ENCODE measurements around the gene UNC5B.

The UNC5B gene

DNA sequence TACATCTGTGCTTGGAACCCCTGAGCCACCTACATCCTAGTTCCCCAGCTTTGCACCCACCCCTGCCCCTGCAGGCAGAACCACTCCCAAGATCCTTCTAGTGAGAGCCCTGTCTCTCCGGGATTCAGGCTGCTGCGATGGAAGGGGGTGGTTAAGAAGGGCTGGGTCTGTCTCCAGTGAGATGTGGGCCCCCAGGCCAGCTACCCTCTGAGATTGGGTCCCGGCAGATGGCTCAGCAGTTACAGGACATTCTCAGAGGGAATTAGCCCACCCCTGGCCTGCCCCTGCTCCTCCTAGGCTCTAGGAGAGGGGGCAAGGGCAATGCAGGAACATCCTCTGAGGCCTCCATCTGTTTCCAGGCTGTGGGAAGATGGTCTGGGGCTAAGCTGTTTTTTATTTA, 134.4 kb downstream of the UNC5B start:
- TF ChIP-seq, protein P1, sequence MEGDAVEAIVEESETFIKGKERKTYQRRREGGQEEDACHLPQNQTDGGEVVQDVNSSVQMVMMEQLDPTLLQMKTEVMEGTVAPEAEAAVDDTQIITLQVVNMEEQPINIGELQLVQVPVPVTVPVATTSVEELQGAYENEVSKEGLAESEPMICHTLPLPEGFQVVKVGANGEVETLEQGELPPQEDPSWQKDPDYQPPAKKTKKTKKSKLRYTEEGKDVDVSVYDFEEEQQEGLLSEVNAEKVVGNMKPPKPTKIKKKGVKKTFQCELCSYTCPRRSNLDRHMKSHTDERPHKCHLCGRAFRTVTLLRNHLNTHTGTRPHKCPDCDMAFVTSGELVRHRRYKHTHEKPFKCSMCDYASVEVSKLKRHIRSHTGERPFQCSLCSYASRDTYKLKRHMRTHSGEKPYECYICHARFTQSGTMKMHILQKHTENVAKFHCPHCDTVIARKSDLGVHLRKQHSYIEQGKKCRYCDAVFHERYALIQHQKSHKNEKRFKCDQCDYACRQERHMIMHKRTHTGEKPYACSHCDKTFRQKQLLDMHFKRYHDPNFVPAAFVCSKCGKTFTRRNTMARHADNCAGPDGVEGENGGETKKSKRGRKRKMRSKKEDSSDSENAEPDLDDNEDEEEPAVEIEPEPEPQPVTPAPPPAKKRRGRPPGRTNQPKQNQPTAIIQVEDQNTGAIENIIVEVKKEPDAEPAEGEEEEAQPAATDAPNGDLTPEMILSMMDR (conservative IDR thresholded peaks at IDR 0.05) = no peak
- peak overlapping the region; percentile 51; the same call in 1 of the 2 replicates for H3K27ac ChIP-seq

DNA sequence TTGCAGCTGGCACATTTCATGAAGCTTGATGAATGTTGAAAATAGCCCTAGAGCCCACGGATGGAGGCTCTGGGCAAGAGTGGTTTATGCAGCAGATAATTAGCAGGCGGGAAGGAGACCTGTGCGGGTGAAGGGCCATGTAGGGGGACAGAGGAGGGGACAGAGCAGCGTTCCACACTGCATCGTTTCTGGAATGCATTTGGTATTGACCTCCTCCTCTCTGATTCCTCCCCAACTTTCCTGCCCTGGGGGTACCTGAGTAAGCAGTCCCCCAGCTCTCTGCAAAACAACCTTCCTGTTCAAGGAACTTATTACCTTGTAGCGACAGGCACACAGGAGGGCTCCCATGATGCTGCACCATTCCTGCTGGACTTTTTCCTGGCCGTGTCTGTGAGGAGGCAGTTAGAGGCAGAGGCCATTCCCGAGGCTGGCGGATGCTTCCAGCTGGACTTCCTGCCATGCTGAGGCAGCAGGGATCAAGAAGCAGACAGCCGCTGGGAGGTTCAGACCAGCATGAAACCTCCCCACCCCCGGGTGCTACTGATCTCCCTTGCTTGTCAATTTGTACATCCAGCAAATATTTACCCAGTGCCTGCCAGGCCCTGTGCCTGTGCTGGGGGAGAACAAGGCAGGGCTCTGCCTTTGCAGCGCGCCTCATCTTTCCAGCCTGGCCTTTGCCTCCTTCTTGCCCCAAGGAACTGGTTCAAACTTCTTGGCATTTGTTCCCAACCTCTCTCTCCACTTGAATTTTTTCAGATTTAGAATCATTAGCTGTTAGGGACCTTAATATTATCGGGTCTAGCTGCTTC, 135.4 kb downstream of the UNC5B start:
- TF ChIP-seq, protein P1 (conservative IDR thresholded peaks at IDR 0.05) = no peak

DNA sequence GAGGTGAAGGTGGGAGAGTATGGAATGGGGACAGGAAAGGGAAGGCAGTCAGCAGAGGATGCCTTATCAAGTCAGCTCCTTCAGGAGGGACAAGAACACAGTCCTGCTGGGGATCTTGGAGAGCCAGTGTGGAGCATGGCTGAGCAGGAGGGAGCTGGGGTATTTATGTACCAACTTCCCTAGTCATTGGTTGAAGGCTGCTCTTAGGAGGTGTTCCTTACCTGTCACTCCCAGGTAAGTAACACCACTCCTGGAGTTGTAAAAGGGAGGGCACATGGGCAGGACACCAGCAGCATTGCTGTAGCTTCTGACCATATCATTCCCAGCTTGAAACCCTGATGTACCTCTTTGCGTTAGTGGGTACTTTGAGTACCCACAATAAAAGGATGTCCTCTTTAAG, 136.5 kb downstream of the UNC5B start:
- TF ChIP-seq, protein P1 (conservative IDR thresholded peaks at IDR 0.05) = no peak
- H3K27ac ChIP-seq = peak overlapping the region; percentile 51; the same call in 1 of the 2 replicates

More for the DNA sequence above, 135.4 kb downstream of the UNC5B start:
- peak overlapping the region; percentile 51 for H3K27ac ChIP-seq

DNA sequence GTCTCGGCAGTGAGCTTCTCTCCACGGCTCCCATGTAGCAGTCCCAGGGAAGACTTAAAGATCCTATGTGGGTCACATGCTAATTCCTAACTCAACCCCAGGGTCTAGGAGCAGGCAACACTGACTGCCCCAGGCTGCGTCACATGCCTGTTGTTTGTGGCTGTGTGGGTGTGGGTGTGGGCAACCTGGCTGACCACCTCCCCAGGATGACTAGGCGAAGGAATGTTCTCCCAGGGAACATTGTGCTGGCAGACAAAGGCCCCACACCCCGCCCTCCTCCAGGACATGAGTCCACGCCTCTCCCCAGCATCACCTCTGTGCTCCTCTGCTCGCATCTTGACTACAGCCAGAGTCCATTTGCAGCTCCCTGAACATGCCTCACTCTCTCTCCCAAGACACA, 137.0 kb downstream of the UNC5B start:
- TF ChIP-seq, protein P1 (conservative IDR thresholded peaks at IDR 0.05) = no peak
- no peak overlapping the region for H3K27ac ChIP-seq

DNA sequence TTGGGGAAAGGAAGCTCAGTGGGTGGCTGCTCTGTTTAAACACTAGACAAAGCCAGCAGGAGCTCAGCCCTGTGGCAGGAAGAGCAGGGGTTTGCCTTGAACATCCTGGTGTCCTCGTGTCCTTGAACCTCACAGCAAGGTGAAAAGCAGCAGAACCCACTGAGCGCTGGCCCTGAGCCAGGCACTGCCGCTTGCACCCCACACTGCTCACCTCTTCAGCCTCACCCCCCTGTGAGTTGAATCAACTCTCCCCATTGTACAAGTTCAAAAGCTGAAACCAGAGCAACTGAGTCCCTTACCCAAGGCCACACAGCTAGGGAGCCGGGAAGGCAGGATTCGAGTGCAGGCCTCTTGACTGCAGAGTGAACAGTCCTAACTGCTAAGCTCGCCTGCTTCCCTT, 138.7 kb downstream of the UNC5B start:
- TF ChIP-seq, protein P1 (conservative IDR thresholded peaks at IDR 0.05) = no peak
- no peak overlapping the region for H3K27ac ChIP-seq

DNA sequence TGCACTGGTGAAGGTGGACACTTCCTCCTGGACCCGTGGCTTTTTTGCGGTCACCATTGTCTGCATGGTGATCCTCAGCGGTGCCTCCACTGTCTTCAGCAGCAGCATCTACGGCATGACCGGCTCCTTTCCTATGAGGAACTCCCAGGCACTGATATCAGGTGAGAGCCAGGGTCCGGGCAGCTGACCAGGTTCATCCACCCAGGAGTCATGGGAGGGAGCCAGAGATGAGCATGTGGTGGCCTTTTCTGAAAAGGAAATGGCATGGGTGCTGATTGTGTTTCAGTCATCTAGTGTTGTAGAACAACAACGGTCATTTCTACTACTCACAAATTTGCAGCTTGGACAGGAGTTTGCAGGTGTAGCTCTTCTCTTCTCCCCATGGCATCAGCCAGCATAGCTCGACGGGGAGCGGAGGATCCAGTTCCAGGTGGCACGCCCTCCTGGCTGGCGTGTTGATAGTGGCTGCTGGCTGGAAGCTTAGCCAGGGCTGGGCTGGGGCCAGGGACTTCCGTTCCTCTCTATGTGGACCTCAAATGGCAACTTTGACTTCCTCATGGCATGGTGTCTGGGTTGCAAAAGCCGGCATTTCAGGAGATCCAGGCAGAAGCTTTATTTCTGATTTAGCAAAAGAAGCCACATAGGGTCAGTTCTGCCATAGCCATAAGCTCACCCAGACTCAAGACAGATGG, 139.4 kb downstream of the UNC5B start:
- TF ChIP-seq, protein P1 (conservative IDR thresholded peaks at IDR 0.05) = no peak
- no peak overlapping the region for H3K27ac ChIP-seq
